Stomach smooth muscle (tissue), 2 donors: ENCODE measurements around the gene NOC3L.

Experiments used
- H3K27ac ChIP-seq: one replicate; pipeline ENCODE4 v1.7.0; 2013; ENCODE audit warnings: mild to moderate bottlenecking, low read length, inconsistent platforms
- H3K27me3 ChIP-seq, 2 donors: one replicate each; pipeline ENCODE4 v1.7.0; 2013; ENCODE audit warnings: low read length in 2 of 2; ENCODE audit not compliant: insufficient read depth in 2 of 2, control insufficient read depth in 1 of 2
- H3K36me3 ChIP-seq, 2 donors: one replicate each; pipeline ENCODE4 v1.7.0; 2013; ENCODE audit warnings: low read length in 2 of 2; ENCODE audit not compliant: control insufficient read depth in 2 of 2, insufficient read depth in 2 of 2
- H3K4me1 ChIP-seq: one replicate; pipeline ENCODE4 v1.7.0; 2013; ENCODE audit warnings: low read length; ENCODE audit not compliant: control insufficient read depth, insufficient read depth
- H3K4me3 ChIP-seq, 2 donors: one replicate each; pipeline ENCODE4 v1.7.0; 2013; ENCODE audit warnings: low read length in 2 of 2
- H3K9ac ChIP-seq, 2 donors: one replicate each; pipeline ENCODE4 v1.7.0; 2013; ENCODE audit warnings: low read length in 2 of 2, mild to moderate bottlenecking in 1 of 2
- H3K9me3 ChIP-seq, 2 donors: one replicate each; pipeline ENCODE4 v1.7.0; 2013; ENCODE audit warnings: low read length in 2 of 2; ENCODE audit not compliant: control insufficient read depth in 2 of 2
- donor health status: healthy.
- donor health status: Pancreatic carcinoma.

The NOC3L gene

GRCh38 chr10:94303929-94304328 is 58.8 kb downstream of the NOC3L start:
- Histone ChIP-seq H3K36me3 (peaks cover 0 to 23% of the 10 kb centered on the region in 2 donors), H3K9ac (no peak overlapping the region), H3K9me3 (no peaks in the 10 kb centered on the region), H3K27ac (no peak overlapping the region), H3K4me3 (no peak overlapping the region), H3K4me1 (no peaks in the 10 kb centered on the region), H3K27me3 (no peaks in the 10 kb centered on the region)

DNA sequence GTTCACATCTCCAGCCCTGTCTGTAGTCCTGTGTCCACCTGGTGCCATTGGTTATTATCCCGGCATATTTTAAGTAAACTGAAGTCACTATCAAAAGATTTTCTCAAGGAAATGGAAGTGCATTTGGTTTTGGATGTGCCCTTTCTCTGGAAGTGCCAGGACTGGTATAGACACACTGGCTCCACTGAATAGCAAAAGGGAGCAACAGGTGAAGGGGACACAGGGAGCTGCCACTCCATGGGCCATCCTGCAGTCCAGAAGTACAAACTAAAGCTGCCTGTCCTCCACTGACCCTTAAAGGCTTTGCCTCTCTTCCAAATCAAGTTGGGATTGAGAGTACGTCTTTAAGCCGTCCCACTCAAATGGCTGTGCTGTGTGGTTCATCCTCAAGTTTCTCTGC is 62.7 kb downstream of the NOC3L start:
- Histone ChIP-seq H3K4me1 (no peaks in the 10 kb centered on the region), H3K9me3 (no peaks in the 10 kb centered on the region), H3K27me3 (no peaks in the 10 kb centered on the region)

DNA sequence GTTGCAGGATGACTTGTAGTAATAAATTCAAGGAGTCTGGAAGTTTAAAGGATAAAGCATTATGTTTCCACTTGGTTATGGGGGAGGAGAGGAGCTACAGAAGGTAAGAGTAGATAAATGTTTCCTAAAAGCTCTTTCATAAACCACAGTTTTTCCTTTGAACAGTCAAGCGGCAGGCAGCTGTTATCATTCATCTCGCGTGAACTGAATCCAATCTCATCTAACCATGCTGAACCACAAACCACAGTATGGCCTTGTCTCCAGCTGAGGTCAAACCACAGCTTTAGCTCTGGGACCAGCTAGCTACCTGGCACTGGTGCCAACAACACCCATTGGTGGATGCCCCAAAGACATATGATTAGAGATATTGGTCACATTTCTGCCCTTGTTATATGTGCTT is 63.3 kb downstream of the NOC3L start:
- Histone ChIP-seq H3K9me3 (no peaks in the 10 kb centered on the region), H3K9ac (no peak overlapping the region), H3K27me3 (no peaks in the 10 kb centered on the region), H3K4me3 (no peak overlapping the region), H3K36me3 (peaks cover 0 to 15% of the 10 kb centered on the region in 2 donors), H3K27ac (no peak overlapping the region), H3K4me1 (no peaks in the 10 kb centered on the region)

More for the DNA sequence above, 62.7 kb downstream of the NOC3L start:
- H3K4me3 ChIP-seq: no peak overlapping the region
- no peak overlapping the region for H3K9ac ChIP-seq
- peaks cover 0 to 15% of the 10 kb centered on the region in 2 donors for H3K36me3 ChIP-seq
- no peak overlapping the region for H3K27ac ChIP-seq

GRCh38 chr10:94294168-94294567 is 68.6 kb downstream of the NOC3L start:
- H3K9ac ChIP-seq: no peak overlapping the region

DNA sequence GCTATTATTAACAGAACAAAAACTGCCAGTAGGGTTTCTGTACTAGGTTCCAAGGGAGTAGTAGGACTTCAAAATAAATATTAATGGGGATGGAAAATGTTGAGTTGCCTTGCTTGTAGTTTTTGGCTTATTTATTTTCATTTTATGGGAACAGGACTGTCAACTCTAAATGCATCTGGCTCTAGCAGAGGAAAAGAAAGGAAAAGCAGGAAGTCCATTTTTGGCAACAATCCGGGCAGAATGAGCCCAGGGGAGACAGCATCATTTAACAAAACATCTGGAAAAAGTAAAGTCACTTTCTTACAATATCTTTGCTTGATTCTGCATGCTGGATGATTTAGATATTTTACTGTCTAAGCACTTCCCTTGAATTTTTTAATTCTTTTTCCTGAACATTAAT is 69.4 kb downstream of the NOC3L start:
- Histone ChIP-seq H3K9me3 (no peaks in the 10 kb centered on the region), H3K4me3 (no peak overlapping the region), H3K4me1 (no peaks in the 10 kb centered on the region), H3K27ac (no peak overlapping the region), H3K27me3 (no peaks in the 10 kb centered on the region), H3K36me3 (peaks cover 0 to 6% of the 10 kb centered on the region in 2 donors), H3K9ac (no peak overlapping the region)

More at GRCh38 chr10:94294168-94294567, 68.6 kb downstream of the NOC3L start:
- H3K4me1 ChIP-seq: no peaks in the 10 kb centered on the region
- H3K36me3 ChIP-seq: peaks cover 0 to 9% of the 10 kb centered on the region in 2 donors
- no peak overlapping the region for H3K27ac ChIP-seq
- H3K9me3 ChIP-seq: no peaks in the 10 kb centered on the region
- no peak overlapping the region for H3K4me3 ChIP-seq
- no peaks in the 10 kb centered on the region for H3K27me3 ChIP-seq

DNA sequence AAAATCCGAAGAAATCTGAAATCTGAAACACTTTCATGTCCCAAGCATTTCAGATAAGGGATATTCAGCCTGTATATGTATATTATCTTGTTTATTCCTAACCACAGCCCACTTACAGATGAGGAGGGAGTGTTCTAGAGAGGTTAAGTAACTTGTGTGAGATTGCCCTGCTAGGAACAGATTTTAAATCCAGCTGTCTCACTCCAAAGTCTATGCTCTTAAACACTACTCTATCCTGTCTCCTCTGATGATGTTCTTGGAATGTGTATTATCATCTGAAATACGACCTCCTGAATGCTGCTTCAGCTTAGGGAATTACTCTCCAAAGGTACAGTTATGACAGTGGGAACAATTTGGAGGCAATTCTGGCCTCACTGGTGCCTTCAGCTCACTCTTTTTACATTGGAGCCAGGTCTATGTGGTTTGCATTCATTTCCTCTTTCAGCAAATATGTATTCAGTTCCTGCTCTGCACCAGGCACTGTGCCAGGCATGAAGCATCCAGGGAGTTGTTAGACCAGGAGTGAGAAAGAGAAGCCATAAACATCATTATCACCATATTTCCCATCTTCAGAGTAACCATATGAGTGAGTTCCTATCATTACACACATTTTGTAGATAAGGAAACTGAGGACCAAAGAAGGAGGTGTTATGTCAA is 70.2 kb downstream of the NOC3L start:
- no peak overlapping the region for H3K27ac ChIP-seq
- no peaks in the 10 kb centered on the region for H3K4me1 ChIP-seq
- H3K4me3 ChIP-seq: no peak overlapping the region
- H3K9ac ChIP-seq: no peak overlapping the region
- no peaks in the 10 kb centered on the region for H3K9me3 ChIP-seq
- peaks cover 0 to 6% of the 10 kb centered on the region in 2 donors for H3K36me3 ChIP-seq
- no peaks in the 10 kb centered on the region for H3K27me3 ChIP-seq

DNA sequence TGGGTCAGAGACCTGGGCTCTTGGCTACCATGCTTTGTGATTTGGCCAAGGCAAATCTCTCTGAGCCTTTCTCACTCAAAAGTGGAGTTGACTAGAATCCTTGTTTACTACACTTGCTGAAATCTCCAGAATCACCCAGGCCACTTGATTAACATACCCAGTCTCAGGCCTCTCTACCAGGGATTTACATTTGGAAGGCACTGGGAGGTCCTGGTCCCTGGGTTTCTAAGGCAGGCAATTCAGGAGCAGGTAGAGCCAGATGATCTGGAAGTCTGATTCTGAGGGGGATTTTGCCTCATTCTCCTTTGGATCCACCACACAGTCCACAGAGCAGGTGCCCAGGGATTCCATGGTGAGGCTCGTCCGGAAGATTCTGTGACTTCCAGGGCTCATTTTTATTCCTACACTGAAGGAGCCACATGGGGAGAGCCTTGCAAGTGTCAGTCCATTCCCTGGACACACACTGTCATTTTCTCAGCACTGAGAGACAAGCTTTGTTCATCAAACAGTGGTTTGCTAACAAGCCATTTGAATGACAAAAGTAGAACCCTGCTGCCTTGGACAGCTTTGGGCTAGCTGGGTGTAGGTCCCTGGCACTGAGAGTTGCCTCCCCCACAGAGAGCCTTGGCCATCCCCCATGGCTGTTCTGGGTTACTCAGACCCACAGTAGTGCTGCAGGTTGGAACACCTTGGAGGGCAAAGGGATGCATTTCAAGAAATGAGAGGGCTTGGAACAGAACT is 74.2 kb downstream of the NOC3L start:
- no peak overlapping the region for H3K4me3 ChIP-seq
- H3K27me3 ChIP-seq: no peaks in the 10 kb centered on the region
- H3K4me1 ChIP-seq: no peaks in the 10 kb centered on the region
- no peak overlapping the region for H3K27ac ChIP-seq
- peaks cover 0 to 13% of the 10 kb centered on the region in 2 donors for H3K36me3 ChIP-seq
- H3K9me3 ChIP-seq: no peaks in the 10 kb centered on the region
- no peak overlapping the region for H3K9ac ChIP-seq

- Histone ChIP-seq H3K27me3 (no peaks in the 10 kb centered on the region), H3K27ac (no peak overlapping the region), H3K9ac (no peak overlapping the region), H3K9me3 (no peaks in the 10 kb centered on the region), H3K4me1 (no peaks in the 10 kb centered on the region), H3K36me3 (peaks cover 0 to 13% of the 10 kb centered on the region in 2 donors), H3K4me3 (no peak overlapping the region)
Observed at GRCh38 chr10:94287336-94287735, 75.4 kb downstream of the NOC3L start.

DNA sequence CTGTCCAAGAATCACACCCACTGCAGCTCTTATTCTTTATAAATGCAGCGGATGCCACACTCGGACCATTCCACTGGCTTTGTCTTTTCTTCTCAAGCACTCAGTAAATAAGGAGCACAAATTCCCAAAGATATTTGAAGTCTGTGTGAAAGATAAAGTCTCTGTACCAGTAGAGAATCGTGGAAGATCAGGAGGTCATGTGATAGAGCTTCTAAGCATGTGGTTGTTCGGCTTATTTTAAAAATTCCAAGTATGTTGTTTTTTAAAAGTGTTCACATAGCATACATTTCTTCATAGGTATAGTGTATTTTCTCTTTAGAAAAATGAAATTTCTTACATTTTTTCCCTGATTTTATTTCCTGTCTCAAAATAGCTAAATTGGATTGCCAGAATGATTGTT is 75.8 kb downstream of the NOC3L start:
- Histone ChIP-seq H3K4me1 (no peaks in the 10 kb centered on the region), H3K9ac (no peak overlapping the region), H3K27me3 (no peaks in the 10 kb centered on the region), H3K9me3 (no peaks in the 10 kb centered on the region), H3K4me3 (no peak overlapping the region), H3K36me3 (peaks cover 0 to 13% of the 10 kb centered on the region in 2 donors), H3K27ac (no peak overlapping the region)

- Histone ChIP-seq H3K36me3 (peaks cover 0 to 13% of the 10 kb centered on the region in 2 donors), H3K27me3 (no peaks in the 10 kb centered on the region)
Observed at GRCh38 chr10:94285271-94285670, 77.5 kb downstream of the NOC3L start.

More at GRCh38 chr10:94285271-94285670, 77.5 kb downstream of the NOC3L start:
- no peaks in the 10 kb centered on the region for H3K9me3 ChIP-seq
- no peak overlapping the region for H3K9ac ChIP-seq
- H3K4me1 ChIP-seq: no peaks in the 10 kb centered on the region
- no peak overlapping the region for H3K4me3 ChIP-seq
- no peak overlapping the region for H3K27ac ChIP-seq
